GM19452 (cell line): Measurements from ENCODE around the gene PTPN6.

Source experiments
- ATAC-seq: cut with Tn5 transposase; IDR thresholded peaks from one replicate; pipeline ENCODE4 v1.9.1; 2021; ENCODE audit not compliant: unreplicated experiment

The PTPN6 gene

GRCh38 chr12:7001921-7002591 lies 50.9 kb downstream of the PTPN6 start:
- ATAC-seq = no peak

GRCh38 chr12:7004287-7004803 lies 53.2 kb downstream of the PTPN6 start:
- no peak for ATAC-seq

GRCh38 chr12:7004840-7005239 lies 53.7 kb downstream of the PTPN6 start:
- no peak for ATAC-seq

GRCh38 chr12:7005311-7005710 lies 54.2 kb downstream of the PTPN6 start:
- ATAC-seq = no peak

GRCh38 chr12:7006639-7007038 lies 55.5 kb downstream of the PTPN6 start:
- no peak for ATAC-seq

- ATAC-seq = no peak
These were observed 57.7 kb downstream of the PTPN6 start for GRCh38 chr12:7008864-7009263.

- ATAC-seq = no peak
These were observed 58.4 kb downstream of the PTPN6 start for GRCh38 chr12:7009512-7009911.
